Activated naive CD4-positive, alpha-beta T cell treated with Interleukin-2 at 50 U/mL for 16 hours (primary cell): Measurements from ENCODE around the gene SPATS2.
"Not testable (repeated sequence)": the region's sequence is repeated elsewhere in the genome, so short reads cannot be mapped to it uniquely, and the experiment has no call there.

Experiments used
- DNase-seq: peaks from one replicate; pipeline ENCODE4 v3.0.0-alpha.2; 2020

SPATS2 gene

DNA sequence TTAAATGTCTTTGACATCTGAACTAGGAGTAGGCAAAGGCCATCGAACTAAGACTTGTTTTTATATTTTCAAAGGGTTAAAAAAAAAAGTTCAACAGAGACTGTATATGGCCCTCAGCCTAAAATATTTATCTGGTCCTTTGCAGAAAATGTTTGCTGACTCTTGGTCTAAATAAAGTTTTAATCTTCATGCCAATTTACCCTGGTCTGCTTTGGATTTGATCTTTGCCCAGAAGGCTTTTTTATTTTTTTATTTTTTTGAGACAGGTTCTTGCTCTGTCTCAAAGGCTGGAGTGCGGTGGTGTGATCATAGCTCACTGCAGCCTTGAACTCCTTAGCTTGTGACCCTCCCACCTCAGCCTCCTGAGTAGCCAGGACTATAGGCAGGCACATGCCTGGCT is 47.1 kb downstream of the SPATS2 start:
- DNase-seq, result no peak

- no peak for DNase-seq
Observed at GRCh38 chr12:49415521-49415970, 48.3 kb downstream of the SPATS2 start.

- DNase-seq, result no peak
Observed at GRCh38 chr12:49416892-49417291, 49.6 kb downstream of the SPATS2 start.

DNA sequence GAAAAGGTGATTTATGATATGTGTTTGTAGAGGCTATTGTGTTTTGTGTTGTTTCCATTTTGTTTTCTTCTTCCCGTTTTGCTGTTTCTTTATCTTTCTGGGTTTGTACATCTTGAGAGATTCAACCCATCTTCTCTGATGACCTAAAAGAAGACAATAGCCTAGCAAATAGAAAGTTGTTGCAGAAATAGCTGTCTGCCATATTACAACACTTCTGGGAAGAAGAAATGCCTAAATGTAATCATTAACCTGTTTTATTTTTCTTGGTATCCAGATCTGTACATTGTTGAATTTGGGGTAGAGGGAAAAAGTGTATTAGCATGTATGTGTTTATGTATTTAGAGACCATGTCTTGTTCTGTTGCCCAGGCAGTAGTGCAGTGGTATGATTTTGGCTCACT is 50.3 kb downstream of the SPATS2 start:
- DNase-seq, result no peak

DNA sequence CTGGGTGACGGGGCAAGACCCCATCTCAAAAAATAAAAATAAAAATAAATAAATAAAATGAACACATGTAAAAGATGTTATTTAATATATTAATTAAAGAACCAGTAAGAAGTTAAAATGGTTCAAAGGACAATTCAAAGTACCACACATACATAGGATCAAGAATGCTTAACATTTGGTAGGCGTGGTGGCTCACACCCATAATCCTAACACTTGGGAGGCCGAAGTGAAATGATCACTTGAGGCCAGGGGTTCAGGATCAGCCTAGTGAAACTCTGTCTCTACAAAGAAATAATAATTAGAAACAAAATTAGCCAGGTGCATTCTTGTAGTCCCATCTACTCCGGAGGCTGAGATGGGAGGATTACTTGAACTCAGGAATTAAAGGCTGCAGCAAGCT is 53.3 kb downstream of the SPATS2 start:
- no peak for DNase-seq

- no peak for DNase-seq
Observed at GRCh38 chr12:49422114-49422513, 54.9 kb downstream of the SPATS2 start.

DNA sequence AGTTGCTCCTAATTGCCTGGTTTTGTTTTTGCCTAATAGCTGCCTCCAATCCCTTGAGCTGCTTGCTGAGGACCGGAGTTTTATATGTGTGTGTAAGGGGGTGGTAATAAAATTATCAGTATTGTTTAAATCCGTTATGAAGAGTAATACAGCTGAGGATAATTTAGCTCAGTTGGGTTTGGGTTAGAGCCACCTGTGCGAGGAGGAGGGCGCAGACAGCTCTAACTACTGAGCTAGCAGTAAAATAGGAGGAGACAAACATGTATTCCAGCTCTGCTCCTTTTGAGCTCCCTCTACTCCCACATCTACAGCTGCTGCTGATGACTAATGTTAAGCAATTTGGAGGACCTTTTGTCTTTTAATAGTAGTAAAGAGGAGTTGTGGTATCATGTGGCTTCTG is 61.5 kb downstream of the SPATS2 start:
- DNase-seq, result no peak

- no peak for DNase-seq
Observed at GRCh38 chr12:49432616-49433015, 65.4 kb downstream of the SPATS2 start.

DNA sequence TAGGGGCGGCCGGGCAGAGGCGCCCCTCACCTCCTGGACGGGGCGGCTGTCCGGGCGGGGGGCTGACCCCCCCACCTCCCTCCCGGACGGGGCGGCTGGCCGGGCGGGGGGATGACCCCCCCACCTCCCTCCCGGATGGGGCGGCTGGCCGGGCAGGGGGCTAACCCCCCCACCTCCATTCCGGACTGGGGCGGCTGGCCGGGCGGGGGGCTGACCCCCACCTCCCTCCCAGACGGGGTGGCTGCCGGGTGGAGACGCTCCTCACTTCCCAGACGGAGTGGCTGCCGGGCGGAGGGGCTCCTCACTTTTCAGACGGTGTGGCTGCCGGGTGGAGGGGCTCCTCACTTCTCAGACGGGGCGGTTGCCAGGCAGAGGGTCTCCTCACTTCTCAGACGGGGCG is 69.5 kb downstream of the SPATS2 start:
- not testable (repeated sequence) for DNase-seq

- DNase-seq, result no peak
Observed at GRCh38 chr12:49439042-49439441, 71.8 kb downstream of the SPATS2 start.

DNA sequence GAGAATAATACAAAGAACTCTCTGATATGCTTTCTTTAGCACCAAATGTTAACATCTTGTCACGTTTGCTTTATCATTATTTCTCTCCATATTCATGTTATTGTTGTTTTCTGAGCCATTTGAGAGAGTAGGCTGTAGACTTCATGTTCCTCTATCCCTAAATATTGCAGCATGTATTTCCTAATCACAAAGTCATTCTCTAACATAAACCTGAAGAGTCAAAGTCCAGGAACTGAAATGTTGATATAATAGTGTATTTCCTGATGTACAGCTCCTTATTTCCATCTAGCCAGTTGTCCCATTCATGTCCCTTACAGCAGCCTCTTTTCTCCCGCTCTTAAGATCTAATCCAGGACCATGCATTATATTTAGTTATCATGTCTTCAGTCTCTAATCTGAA is 72.8 kb downstream of the SPATS2 start:
- no peak for DNase-seq

- DNase-seq, result no peak
Observed at GRCh38 chr12:49442915-49443314, 75.7 kb downstream of the SPATS2 start.

GRCh38 chr12:49446571-49446970 is 79.3 kb downstream of the SPATS2 start:
- no peak for DNase-seq

DNA sequence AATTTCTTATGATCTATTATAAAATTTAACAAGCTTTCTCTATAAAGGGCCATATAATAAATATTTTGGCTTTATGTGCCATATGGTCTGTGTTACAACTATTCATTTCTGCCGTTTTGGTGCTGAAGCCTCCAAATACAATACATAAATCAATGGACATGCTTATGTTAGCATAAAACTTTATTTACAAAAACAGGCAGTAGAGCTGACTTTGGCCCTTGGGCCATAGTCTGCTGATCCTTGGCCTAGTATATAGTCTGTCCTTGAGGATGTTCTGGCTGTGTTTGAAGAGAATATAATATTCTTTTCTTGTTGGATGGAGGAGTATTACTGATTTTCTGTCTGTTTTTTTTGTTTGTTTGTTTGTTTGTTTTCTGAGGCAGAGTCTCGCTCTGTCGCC is 81.6 kb downstream of the SPATS2 start:
- no peak for DNase-seq

- no peak for DNase-seq
Observed at GRCh38 chr12:49451468-49452259, 84.4 kb downstream of the SPATS2 start.

GRCh38 chr12:49455501-49455900 is 88.2 kb downstream of the SPATS2 start:
- DNase-seq, result no peak

DNA sequence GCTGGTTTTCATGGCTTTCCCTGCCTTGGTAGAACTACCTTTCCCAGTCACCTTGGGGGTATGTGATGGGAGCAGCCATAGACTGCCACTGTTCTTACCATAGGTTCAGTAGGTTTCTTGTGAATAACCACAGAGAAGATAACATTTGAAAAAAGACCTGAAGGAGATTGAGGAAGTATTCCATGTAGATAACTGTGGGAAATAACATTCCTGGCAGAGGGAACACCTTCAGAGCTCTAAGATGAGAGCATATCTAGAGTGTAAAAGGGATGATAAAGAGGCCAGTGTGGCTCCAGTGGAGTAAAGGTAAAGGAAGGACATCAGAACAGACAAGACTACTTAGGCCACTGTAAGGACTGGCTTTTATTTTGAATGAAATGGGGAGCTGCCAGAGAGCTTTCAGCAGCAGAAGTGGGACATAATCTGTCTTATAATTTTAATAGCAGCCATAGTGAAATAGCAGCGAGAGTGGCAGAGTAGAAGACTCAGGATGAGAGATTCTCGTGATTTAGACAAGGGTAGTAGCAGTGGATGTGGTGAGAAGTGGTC is 88.9 kb downstream of the SPATS2 start:
- DNase-seq, result no peak

DNA sequence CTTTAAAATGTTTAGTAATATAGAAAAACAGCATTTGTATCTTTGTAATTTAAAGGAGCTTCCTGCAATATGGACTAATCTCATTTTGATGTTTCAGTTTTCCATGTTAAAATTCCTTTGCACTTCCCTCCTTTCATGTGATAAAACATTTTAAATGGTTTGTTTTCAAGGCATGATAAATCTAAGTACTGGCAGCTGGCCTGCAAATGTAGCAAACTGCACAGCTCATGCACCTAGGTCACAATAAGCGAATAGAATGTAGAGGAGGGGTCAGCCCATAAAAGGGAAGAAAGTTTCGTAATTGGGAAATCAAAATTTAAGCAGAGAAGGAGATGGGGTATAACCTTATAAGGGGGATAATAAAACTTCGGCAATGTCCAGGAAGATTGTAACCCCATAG is 91.6 kb downstream of the SPATS2 start:
- DNase-seq, result no peak

DNA sequence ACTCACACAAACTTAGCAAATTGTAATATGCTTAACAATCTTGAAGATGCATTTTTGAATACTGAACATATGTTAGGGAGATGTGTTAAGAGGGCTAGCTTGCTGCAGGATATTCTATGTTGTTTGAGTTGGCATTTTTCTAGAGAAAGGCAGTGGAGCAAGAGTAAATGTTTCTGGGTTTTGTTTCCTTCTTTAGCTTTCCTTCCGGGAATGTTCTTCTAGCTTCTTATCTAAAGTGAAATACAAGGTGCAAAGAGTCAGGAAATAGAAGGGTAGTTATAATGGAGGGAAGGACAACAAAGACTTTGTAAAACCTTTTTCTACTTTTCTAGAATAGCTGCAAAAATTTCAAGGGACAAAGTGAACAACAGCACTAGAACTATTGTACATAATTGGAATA is 94.0 kb downstream of the SPATS2 start:
- DNase-seq, result no peak

- DNase-seq, result no peak
Observed at GRCh38 chr12:49462083-49462744, 95.0 kb downstream of the SPATS2 start.

GRCh38 chr12:49465132-49465531 is 97.9 kb downstream of the SPATS2 start:
- DNase-seq, result no peak

DNA sequence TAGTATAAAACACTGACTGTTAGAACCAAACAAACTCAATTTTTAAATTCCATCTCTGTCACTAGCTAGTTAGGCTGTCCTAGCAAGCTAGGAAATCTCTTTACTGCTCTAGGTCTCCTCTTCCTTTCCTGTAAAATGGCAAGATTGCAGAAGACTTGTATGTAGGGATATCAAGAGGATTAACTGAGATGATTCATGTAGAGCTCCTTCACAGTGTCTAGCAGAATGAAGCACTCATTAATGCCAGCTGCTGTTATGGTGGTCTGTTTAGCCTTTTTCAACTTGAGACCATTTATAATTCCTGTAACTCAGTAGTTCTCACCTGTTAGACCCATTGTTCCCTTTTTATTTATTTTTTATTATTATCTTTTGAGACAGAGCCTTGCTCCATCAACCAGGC is 103.7 kb downstream of the SPATS2 start:
- DNase-seq, result no peak

GRCh38 chr12:49471557-49471956 is 104.3 kb downstream of the SPATS2 start:
- no peak for DNase-seq

DNA sequence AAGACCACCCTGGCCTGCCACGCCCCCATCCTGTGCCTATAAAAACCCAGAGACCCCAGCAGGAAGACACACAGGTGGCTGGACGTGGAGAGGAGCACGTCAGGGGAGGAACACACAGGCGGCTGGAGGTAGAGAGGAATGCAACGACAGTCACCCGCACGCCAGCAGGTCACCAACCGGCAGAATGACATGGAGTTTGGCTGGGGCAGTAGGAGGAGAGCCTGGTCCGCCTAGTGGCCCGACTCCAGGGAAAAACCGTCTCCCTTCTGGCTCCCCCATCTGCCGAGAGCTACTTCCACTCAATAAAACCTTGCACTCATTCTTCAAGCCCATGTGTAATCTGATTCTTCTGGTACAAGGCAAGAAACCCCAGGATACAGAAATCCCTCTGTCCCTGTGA is 108.8 kb downstream of the SPATS2 start:
- no peak for DNase-seq
